NCI-H2081 treated with DMSO at 0.1 percent for 48 hours (cell line): Measurements from ENCODE around the gene UBE2E2.

ENCODE experiments used
- DNase-seq: peaks from one replicate; lab custom pipeline; 2025; lab: John Stamatoyannopoulos, UW

Gene UBE2E2

DNA sequence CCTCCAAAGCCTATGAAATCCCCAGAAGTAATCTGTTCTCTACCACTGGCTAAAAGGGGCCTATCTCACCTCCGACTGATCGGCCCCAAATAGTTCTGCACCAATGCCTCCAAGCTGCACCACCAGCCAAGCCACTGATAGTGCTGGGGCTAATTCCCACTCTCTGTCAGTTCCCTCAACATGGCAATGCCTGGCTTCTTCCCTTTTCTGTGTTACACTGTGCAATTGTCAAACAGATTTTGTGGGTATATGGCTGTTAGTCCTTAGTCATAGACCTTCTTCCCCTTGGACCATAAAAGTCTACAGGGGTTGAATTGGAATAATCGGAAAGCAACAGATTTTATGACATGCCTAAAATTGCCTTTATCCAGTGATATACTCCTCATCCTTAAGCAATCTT, 9.3 kb upstream of the UBE2E2 start:
- DNase-seq, result no peak

DNA sequence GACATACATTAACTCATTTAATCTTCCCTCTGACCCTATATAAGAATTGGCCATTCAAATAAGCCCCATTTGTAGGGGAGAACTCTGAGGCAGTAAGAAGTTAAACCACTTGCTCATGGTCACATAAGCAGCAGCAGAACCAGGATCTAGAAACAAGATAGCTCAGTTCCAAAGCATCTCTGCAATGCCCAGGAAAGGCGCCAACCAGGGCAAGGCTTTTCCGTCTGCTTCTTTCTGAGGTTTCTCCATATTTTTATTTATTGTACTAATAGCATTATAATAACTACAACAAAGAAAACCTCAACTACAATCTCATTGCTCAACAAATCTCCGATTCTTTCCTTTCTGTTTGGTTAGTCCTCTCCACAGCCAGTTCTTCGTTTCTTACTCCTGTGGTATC, 4.3 kb upstream of the UBE2E2 start:
- DNase-seq, result no peak

- no peak for DNase-seq
Observed at GRCh38 chr3:23199649-23200048, 3.5 kb upstream of the UBE2E2 start.

DNA sequence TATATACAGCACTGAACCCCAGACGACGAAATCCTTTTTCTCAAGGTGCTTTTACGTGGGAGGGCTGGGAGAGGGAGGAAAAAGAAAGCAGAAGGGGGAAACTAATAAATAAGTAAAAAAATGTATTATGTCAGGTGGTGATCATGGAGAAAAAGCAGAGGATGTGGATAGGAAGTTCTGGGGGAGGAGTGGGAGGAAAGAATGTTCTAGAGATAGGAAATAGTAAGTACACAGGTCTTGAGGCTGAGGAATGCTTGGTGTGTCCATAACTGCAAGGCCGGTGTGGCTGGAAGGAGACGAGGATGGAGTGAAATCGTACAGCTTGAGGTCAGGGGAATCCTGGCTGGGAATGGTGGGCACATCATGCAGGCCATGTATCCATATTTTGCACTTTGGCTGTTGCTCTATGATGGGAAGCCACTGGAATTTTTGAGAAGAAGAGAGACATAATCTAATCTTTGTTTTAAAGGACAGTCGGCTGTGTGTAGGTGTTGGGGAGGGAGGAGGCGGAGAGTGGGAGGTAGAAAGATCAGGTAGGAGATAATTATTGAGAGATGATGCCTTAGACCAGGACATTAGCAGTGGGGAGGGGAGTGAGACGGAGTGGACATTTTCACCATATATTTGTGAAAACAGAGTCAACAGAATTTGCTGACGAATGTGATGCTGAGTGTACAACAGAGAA, 1.8 kb upstream of the UBE2E2 start:
- DNase-seq, result no peak

DNA sequence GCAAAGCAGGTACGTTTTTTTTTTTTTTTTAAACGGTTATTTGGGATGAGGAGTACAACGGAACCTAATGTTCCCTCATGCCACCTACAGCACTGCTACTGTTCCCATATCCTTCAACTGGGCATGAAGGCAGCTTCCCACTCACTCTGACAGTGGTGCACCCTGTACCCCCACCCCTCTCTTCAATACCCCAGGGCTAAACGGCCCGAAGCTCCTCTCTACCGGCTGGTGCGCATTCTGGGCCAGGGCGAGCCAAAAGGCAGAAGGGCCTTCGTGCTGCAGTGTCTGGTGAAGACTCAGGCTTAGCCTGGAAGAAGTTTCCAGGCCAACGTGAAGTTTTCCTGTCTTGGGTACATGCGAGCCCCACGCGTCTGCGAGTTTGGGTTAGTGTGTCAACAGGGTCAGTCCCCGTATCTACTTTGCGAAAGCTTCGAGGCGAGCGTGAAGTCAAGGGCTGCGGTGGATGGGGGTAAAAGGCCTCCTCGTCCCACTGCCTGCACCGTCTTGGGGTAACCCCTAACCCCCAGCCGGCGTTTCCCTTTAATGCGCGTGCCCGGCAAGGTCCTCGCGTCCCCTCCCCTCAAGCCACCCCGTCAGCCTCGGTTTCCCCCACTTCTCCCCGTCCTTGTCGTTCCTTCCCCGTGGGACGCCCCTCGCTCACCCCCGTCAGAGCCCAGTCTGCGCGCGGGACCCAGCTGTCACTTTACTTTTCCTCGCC, 765 bp upstream of the UBE2E2 start:
- DNase-seq, result no peak

DNA sequence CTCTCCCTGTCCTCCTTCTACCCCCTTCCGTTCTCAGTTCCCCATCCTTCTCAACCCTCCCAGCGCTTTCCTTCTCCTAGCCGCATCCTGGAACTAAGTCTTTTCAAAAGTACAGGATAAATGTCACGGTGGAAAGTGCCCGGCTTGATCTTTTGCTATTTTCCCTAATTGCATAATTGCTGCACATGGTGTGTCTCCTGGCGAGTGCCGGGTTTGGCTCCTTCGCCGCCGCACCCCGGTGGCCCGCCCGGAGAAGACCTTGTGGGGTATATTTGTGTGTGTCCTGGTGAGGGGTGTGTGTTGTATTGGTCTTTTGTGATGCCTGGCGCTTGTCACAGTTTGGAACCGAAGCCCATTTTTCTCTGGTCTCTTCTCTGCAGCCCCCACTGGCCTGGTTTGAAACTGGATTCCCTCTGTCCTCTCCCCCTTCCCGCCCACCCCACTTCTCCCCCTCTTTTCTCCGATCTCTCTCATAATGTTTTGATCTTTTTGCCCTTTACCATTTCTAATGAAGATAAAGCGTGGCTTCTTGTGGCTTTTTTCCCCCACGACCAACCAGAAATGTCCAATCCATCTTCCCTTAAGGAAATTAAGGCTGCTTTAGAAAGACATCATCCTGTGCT, 692 bp downstream of the UBE2E2 start:
- DNase-seq, result no peak

DNA sequence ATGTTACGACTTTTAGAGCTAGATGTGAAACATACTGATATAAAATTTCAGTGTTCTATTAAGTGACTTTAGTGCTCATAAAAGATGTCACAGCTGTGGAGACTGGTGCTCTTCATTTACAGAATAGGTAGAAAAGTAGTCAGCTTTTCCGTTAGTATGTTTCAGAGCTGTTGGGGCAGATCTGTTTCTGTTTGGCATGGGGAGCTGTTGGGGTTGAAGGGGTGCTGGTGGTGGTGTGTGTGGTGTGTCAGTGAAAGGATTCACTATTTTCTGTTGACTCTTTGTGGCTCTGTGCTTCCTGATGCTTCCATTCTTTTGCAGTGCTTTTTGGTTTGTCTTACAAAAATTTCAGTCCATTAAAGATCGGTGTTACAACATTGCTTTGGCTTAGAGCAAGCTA, 3.2 kb downstream of the UBE2E2 start:
- DNase-seq, result no peak

DNA sequence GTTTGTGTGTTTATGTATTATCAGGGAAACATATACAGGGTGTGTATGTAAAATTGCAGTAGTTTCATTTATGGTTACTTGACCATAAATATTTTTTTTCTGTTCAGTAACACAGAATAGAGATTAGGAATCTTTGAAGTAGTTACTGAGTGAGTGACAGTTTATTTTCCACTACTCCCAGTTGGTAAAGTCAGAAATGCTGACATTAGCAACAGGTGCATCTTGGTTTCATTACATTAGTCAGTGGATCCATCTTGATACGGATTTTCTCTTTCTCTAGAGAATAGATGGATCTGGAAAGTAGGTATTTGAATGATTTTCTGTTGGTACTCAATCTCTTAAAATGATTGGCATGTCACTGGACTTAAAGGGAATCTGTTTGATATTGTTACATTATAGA, 6.0 kb downstream of the UBE2E2 start:
- no peak for DNase-seq

DNA sequence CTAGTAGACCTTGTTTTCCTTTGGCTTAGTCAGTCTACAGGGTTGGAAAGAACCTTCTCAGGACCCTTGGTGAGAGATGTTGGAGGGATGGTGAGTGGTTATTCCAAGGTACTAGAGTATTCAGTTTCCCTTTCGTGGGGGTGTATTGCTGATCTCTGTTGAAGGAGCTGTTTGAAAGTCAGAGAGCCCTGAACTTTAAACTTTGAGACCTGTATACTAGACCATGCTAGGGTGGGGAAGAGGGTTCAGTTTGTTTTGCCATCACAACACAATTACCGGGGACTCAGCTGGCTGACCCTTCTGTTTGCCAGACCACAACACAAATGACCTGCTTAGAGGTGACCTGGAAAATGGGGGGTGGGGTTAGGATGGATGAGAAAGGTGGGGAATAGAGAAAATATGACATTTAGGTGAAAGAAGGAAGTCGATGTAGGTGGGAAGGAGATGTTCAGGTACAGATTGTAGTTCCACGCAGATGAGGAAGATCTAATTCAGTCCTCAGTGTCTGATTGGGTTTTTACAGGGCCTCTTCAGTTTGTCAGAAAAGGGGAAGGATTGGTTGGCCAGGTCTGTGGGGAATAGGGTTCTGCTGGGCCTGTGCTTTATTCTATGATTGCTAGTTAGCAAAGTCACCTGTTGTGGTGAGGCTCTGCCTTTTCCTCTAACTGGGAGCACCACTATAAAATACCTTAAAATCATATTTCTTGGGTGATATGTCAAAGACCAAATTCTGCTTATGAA, 6.8 kb downstream of the UBE2E2 start:
- no peak for DNase-seq

- DNase-seq, result no peak
Observed at GRCh38 chr3:23213813-23214212, 10.7 kb downstream of the UBE2E2 start.

- DNase-seq, result no peak
Observed at GRCh38 chr3:23217872-23218554, 14.9 kb downstream of the UBE2E2 start.

GRCh38 chr3:23219117-23219516, 16.0 kb downstream of the UBE2E2 start:
- DNase-seq, result no peak

GRCh38 chr3:23219552-23219951, 16.4 kb downstream of the UBE2E2 start:
- no peak for DNase-seq

- no peak for DNase-seq
Observed at GRCh38 chr3:23221136-23221535, 18.0 kb downstream of the UBE2E2 start.

- no peak for DNase-seq
Observed at GRCh38 chr3:23232016-23232415, 28.9 kb downstream of the UBE2E2 start.

- no peak for DNase-seq
Observed at GRCh38 chr3:23232854-23233253, 29.7 kb downstream of the UBE2E2 start.

GRCh38 chr3:23235264-23235663, 32.1 kb downstream of the UBE2E2 start:
- no peak for DNase-seq

- no peak for DNase-seq
Observed at GRCh38 chr3:23236890-23237289, 33.8 kb downstream of the UBE2E2 start.

GRCh38 chr3:23238156-23238555, 35.0 kb downstream of the UBE2E2 start:
- DNase-seq, result no peak

DNA sequence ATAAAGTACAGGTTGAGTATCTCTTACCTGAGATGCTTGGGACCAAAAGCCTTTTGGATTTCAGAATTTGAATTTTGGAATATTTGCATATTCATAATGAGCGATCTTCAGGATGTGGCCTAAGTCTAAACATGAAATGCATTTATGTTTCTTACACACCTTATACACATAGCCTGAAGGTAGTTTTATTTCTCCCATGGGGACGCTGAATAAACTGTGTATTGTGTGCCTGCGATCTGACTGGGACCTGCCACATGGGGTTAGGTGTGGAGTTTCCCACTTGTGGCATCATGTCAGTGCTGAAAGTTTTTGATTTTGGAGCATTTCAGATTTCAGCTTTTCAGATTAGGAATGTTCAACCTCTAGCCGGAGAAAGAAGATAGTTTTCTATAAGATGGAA, 35.5 kb downstream of the UBE2E2 start:
- DNase-seq, result no peak

DNA sequence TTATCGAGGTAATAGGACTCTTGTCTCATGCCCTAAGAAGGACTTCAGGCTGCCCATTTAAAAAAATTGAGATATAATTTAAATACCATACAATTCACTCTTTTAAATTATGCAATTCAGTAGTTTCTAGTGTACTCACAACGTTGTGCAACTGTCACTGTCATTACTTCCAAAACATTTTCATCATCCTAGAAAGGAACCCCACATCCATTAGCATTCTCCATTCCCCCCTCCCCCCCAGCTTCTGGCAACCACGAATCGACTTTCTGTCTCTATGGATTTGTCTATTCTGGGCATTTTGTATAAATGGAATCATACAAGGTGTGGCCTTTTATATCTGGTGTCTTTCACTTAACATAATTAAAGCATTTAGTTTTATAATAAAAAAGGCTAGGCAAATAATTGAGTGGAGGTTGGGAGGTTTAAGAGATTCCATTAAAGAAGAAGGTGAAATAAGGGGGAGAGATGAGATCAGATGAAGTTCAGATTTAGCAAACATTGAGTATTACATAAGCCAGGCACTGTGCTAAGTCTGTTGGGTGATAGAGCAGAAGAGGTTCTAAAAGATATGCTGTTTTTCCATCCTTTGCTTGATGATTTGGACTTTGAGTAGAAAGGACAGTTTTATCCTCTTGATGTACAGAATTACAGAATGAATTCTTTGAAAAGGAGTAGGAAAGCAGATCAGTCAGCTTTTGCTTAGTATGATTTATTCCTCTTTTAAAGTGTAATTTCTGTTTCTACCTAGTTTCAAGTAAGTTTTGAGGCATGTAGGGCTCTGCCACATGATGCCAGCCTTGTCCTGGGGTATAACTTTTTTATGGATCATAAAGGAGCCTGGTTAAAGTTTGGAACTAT, 36.3 kb downstream of the UBE2E2 start:
- DNase-seq, result no peak
